ENCODE data around the gene SRM.
"Not testable (repeated sequence)": the region's sequence is repeated elsewhere in the genome, so short reads cannot be mapped to it uniquely, and the experiment has no call there.

Gene SRM

GRCh38 chr1:11063937-11064537 lies 4.2 kb upstream of the SRM start:
- not testable (repeated sequence) for DNase-seq

GRCh38 chr1:11062965-11063401 lies 3.2 kb upstream of the SRM start:
- no peak for DNase-seq

- no peak for DNase-seq
These were observed 2.0 kb upstream of the SRM start for GRCh38 chr1:11061652-11062365.

- peak; percentile 58 for DNase-seq
These were observed 457 bp downstream of the SRM start for GRCh38 chr1:11059155-11059967.

GRCh38 chr1:11058595-11059154 lies 1.1 kb downstream of the SRM start:
- DNase-seq = no peak

GRCh38 chr1:11058026-11058425 lies 1.8 kb downstream of the SRM start:
- no peak for DNase-seq

- no peak for DNase-seq
These were observed 2.3 kb downstream of the SRM start for GRCh38 chr1:11057477-11057876.

GRCh38 chr1:11056504-11056903 lies 3.3 kb downstream of the SRM start:
- no peak for DNase-seq

GRCh38 chr1:11055676-11056075 lies 4.1 kb downstream of the SRM start:
- DNase-seq = no peak

- DNase-seq = no peak
These were observed 5.2 kb downstream of the SRM start for GRCh38 chr1:11054666-11055065.

GRCh38 chr1:11054181-11054580 lies 5.6 kb downstream of the SRM start:
- no peak for DNase-seq

GRCh38 chr1:11053758-11054137 lies 6.1 kb downstream of the SRM start:
- no peak for DNase-seq

- no peak for DNase-seq
These were observed 6.7 kb downstream of the SRM start for GRCh38 chr1:11052839-11053757.

- no peak for DNase-seq
These were observed 7.9 kb downstream of the SRM start for GRCh38 chr1:11051781-11052511.

GRCh38 chr1:11051121-11051520 lies 8.7 kb downstream of the SRM start:
- DNase-seq = not testable (repeated sequence)

- DNase-seq = no peak
These were observed 13.0 kb downstream of the SRM start, which contains the start of gene MASP2 for GRCh38 chr1:11046625-11047365. Gene MASP2 (minus strand): TSS chr1:11047239. CDS start chr1:11047207, 32 bp downstream.

- no peak for DNase-seq
These were observed 13.6 kb downstream of the SRM start for GRCh38 chr1:11046270-11046566.

- no peak for DNase-seq
These were observed 14.2 kb downstream of the SRM start for GRCh38 chr1:11045428-11046269.

- DNase-seq = no peak
These were observed 14.9 kb downstream of the SRM start for GRCh38 chr1:11044849-11045427.
